GM21390 (cell line): Measurements from ENCODE around the gene SLU7.

Experiments used
- ATAC-seq: cut with Tn5 transposase; IDR thresholded peaks from one replicate; pipeline ENCODE4 v1.9.1; 2021; ENCODE audit not compliant: unreplicated experiment

SLU7 gene

GRCh38 chr5:160418561-160419457 is at the start of gene SLU7:
TSS of gene SLU7 (minus strand) at chr5:160419081. CDS start at chr5:160415294, 3,787 bp downstream.
- ATAC-seq: peak; percentile 63

- no peak for ATAC-seq
Observed at GRCh38 chr5:160468363-160468975, 49.6 kb upstream of the SLU7 start.

- peak; percentile 89 for ATAC-seq
Observed at GRCh38 chr5:160467555-160468362, 48.9 kb upstream of the SLU7 start.

- ATAC-seq: no peak
Observed at GRCh38 chr5:160466889-160467554, 48.1 kb upstream of the SLU7 start.

DNA sequence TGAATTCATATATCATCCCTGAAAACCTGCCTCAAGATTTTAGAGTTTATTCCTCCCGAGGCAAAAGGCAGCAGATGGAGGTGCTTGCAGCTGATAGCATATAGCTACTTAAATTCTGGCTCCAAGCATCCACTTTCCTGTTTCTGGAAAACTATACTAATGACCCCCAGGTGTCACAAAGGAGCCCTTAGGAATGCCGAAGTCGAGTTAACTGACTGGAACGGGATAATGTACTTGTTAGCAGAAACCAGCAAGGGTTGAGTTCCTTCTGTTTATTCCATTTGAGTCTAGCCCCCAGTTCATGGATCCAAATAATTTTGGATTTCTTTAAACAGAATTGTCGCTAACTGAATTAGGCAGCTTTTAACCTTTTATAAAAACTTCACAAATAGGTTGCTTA is 47.2 kb upstream of the SLU7 start:
- no peak for ATAC-seq

- ATAC-seq: no peak
Observed at GRCh38 chr5:160464466-160464797, 45.6 kb upstream of the SLU7 start.

- no peak for ATAC-seq
Observed at GRCh38 chr5:160463740-160464465, 45.0 kb upstream of the SLU7 start.

DNA sequence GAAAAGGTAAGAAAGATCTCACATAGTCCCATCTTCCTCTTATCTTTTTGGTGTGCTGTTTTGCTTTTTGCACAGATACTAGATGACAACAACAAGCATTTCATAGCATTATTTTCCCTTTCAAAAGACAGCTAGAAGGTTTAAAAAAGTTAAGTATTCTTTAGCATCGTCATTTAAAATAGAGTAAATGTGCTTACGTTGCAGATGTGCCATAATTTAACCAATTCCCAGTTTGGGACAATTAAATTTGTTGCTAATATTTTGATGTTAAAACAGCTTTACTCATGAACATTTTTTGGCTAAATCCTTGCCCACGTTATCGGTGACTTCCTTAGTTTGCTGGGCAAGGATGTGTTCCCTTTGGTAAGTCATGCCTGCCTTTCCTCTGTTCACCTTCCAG is 44.3 kb upstream of the SLU7 start:
- ATAC-seq: no peak

DNA sequence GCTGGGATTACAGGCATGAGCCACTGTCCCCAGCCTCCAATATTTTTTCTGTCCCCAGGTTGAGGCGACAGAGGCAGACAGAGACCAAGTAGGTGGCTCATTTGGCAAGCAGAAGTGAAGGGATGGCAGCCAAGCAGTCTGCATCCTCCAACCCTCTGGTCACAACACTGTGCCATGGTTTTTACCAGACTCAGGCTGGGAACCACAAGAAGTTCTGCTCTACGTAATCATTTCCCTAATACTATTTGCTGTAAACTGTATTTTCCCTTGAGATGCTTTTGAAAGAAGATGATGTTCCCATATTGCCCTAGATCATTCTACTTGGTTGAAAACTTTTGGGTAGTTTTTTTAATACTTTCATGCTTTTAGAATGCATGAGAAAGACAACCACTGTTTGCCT is 43.3 kb upstream of the SLU7 start:
- ATAC-seq: peak; percentile 31

GRCh38 chr5:160461378-160461777 is 42.5 kb upstream of the SLU7 start:
- ATAC-seq: no peak

GRCh38 chr5:160460377-160461049 is 41.6 kb upstream of the SLU7 start:
- no peak for ATAC-seq

GRCh38 chr5:160458806-160459800 is 40.2 kb upstream of the SLU7 start:
- peak; percentile 79 for ATAC-seq

DNA sequence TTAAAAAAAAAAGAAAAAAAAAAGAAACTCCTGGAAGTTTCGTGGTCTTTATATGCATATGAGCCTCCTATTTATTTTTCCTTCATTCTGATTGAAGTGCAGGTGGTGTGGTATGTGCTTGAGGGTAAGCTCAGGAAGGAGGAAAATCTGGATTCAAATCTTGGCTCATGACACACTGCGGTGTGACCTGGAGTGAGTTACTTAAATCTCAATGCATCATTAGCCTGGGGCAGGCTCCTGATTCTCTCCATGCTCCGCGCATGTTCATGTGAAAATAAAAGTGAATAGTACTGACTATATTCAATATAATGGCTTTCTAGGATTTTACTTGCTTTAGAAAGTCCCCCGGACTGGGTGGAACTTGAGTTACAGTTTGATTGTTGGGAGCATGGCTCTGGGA is 38.4 kb upstream of the SLU7 start:
- no peak for ATAC-seq

- ATAC-seq: no peak
Observed at GRCh38 chr5:160456480-160457177, 37.7 kb upstream of the SLU7 start.

GRCh38 chr5:160455600-160455999 is 36.7 kb upstream of the SLU7 start:
- no peak for ATAC-seq

- no peak for ATAC-seq
Observed at GRCh38 chr5:160453751-160454150, 34.9 kb upstream of the SLU7 start.

DNA sequence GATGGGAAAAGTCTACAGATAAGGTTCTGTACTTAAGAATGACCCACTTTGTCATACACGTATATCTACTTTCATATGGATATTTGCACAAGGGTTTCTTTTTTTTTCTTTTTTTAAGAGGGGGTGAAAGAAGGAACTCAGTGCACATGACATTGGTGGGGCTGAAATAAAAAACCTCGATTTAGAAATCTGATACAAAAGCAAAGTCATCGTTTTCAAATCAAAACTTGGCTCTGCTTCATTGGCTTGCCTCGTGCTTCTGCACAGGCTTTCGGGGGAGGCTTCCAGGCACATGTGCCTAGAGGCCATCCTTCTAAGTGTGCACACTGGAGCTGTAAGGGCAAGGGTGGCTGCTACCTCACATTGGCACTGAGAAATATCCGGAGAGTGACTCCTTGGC is 33.9 kb upstream of the SLU7 start:
- no peak for ATAC-seq

DNA sequence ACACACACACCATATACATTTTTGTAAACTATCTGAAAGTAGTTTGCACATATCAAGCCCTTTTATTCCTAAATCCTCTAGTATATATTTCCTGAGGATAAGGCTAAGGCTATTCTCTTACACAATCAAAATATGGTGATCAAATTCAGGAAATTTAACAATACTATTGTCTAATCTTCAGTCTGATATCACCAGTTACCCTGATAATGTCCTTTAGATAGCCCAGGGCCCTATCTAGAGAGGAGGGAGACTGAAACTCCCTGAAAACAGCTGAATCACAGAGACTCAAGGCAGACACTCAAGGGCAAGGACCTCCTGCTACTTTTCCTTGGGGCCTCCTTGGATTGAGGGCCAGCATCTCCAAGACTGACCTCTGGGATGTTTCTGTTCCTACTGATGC is 33.2 kb upstream of the SLU7 start:
- ATAC-seq: no peak
